Measurements from ENCODE around the gene STPG4.

- TF ChIP-seq CTCF (IDR thresholded peaks at IDR 0.05) (no peak), POLR2A (IDR thresholded peaks at IDR 0.05) (no peak)
Measured at GRCh38 chr2:47087051-47087450, 68.1 kb downstream of the STPG4 start.

Measured in thyroid gland (tissue), 4 donors.